ENCODE measurements around the gene DHX15. TPM values are rescaled to one million over a fixed set of nuclear protein-coding genes. Genes with fewer than 3 reads are reported as not detected.

DHX15 gene
- total RNA-seq, 2 donors from 2014 or later = 135 to 149 TPM

DNA sequence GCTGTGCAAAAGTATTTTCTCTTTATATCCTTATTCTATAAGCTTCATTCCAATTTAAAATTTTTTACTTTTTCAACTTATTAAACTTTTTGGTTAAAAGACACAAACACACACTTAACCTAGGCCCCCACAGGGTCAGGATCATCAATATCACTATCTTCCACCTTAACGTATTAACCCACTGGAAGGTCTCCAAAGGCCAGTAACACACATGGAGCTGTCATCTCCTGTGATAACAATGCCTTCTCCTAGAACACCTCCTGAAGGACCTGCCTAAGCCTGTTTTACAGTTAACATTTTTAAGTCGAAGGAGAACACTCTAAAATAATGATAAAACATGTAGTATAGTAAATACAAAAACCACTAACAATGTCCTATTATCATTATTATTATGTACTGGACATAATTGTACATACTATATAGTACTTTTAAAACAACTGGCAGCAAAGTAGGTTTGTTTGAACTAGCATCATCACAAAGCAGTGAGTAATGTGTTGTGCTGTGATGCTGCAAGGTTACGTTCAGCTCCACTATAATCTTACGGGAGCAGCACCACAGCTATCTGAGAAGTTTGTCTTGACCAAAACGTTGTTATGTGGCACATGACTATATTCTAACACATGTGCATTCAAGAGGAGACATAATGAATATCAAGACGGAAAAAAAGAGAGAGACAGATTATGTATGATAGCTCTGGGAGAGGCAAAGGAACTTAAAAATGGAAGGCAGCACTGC, 33.7 kb downstream of the DHX15 start:
- no peak overlapping the region for H3K9ac ChIP-seq (ENCODE audit: low read depth in 2 of 2, low read length in 2 of 2)
- no peaks in the 10 kb centered on the region for H3K4me1 ChIP-seq

DNA sequence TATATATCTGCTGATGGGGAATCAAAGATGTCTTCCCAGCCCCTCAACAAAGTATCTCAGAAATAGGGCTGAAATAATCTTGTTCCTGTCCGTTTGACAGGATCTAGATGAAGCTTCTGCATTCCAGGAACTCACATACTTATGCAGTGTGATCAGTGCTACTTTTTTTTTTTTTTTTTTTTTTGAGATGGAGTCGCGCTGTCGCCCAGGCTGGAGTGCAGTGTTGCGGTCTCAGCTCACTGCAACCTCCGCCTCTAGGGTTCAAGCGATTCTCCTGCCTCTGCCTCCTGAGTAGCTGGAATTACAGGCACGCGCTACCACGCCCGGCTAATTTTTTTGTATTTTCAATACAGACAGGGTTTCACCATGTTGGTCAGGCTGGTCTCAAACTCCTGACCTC, 36.4 kb downstream of the DHX15 start:
- H3K4me3 ChIP-seq = no peak overlapping the region
- DNase-seq = no peak
- H3K27ac ChIP-seq = no peak overlapping the region
- intact Hi-C loops (cut with DNase I) = no loop called here
- H3K9ac ChIP-seq (ENCODE audit: low read depth in 2 of 2, low read length in 2 of 2) = no peak overlapping the region
- TF ChIP-seq, protein P1, sequence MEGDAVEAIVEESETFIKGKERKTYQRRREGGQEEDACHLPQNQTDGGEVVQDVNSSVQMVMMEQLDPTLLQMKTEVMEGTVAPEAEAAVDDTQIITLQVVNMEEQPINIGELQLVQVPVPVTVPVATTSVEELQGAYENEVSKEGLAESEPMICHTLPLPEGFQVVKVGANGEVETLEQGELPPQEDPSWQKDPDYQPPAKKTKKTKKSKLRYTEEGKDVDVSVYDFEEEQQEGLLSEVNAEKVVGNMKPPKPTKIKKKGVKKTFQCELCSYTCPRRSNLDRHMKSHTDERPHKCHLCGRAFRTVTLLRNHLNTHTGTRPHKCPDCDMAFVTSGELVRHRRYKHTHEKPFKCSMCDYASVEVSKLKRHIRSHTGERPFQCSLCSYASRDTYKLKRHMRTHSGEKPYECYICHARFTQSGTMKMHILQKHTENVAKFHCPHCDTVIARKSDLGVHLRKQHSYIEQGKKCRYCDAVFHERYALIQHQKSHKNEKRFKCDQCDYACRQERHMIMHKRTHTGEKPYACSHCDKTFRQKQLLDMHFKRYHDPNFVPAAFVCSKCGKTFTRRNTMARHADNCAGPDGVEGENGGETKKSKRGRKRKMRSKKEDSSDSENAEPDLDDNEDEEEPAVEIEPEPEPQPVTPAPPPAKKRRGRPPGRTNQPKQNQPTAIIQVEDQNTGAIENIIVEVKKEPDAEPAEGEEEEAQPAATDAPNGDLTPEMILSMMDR (IDR thresholded peaks at IDR 0.05) = no peak
- no peaks in the 10 kb centered on the region for H3K9me3 ChIP-seq
- no peaks in the 10 kb centered on the region for H3K4me1 ChIP-seq
- no peaks in the 10 kb centered on the region for H3K27me3 ChIP-seq
- peaks cover 13% of the 10 kb centered on the region for H3K36me3 ChIP-seq

More for the DNA sequence above, 33.7 kb downstream of the DHX15 start:
- no peak overlapping the region for H3K27ac ChIP-seq
- intact Hi-C loops (cut with DNase I) = no loop called here
- TF ChIP-seq, protein P1 (IDR thresholded peaks at IDR 0.05) = no peak
- H3K36me3 ChIP-seq = peaks cover 13% of the 10 kb centered on the region
- H3K4me3 ChIP-seq = no peak overlapping the region
- no peak for DNase-seq
- no peaks in the 10 kb centered on the region for H3K27me3 ChIP-seq
- H3K9me3 ChIP-seq = no peaks in the 10 kb centered on the region

DNA sequence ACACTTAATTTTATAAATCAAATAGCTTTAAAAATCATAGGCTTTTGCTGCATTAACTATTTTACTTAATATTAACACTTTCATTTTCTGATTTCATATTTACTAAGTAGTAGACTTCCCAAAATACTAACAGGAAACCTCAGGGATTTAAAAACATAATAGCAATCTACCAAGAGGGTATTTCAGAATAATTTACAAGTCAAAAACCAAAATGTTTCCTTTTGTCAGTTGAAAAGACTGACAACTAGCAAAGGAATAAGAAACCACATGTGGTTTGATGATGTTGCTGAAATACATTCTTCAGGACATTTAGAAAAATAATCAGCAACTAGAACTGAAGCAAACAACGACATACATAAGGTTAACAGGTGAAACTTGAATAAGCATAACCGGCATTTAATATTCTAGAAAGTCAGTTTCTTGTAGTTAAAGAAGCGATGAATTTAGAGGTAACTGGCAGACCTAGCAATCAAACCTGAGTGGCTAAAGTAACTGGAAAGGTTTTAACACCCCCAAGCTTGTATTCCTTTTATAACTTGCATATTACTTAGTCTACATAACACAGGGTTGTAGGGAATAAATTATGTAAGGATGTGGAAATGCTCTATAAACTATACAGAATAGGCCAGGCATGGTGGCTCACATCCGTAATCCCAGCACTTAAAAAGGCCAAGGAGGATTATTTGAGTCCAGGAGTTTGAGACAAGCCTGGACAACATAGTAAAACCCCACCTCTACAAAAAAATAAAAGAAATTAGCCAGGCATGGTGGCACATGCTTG, 40.0 kb downstream of the DHX15 start:
- Histone ChIP-seq H3K27me3 (no peaks in the 10 kb centered on the region), H3K27ac (no peak overlapping the region), H3K36me3 (peaks cover 15% of the 10 kb centered on the region), H3K4me3 (no peak overlapping the region), H3K4me1 (no peaks in the 10 kb centered on the region), H3K9me3 (no peaks in the 10 kb centered on the region), H3K9ac (ENCODE audit: low read depth in 2 of 2, low read length in 2 of 2) (no peak overlapping the region)
- TF ChIP-seq, protein P1 (IDR thresholded peaks at IDR 0.05) = no peak
- no peak for DNase-seq
- intact Hi-C loops (cut with DNase I) = no loop called here

DNA sequence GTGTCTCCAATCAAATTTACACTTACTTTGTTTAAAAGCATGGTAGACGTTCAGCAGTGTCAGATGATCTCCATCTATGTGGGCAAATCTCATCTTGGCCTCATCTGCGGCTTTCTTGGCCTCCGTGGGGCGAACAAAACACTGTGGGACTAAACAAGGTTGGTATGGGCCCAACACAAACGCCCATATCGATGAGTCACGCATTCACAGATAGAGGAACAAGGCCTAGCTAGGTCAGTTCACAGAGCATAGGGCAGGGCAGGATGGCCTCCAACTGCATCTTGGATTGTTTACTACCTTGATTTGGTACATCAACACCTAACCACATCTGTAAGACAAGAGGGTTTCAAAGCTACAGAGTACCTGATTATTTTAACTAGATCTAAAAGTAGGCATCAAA, 47.3 kb downstream of the DHX15 start:
- H3K4me3 ChIP-seq = no peak overlapping the region
- no peaks in the 10 kb centered on the region for H3K9me3 ChIP-seq
- peaks cover 6% of the 10 kb centered on the region for H3K36me3 ChIP-seq
- no peak for DNase-seq
- intact Hi-C loops (cut with DNase I) = no loop called here
- H3K27me3 ChIP-seq = no peaks in the 10 kb centered on the region
- no peak overlapping the region for H3K9ac ChIP-seq (ENCODE audit: low read depth in 2 of 2, low read length in 2 of 2)
- TF ChIP-seq, protein P1 (IDR thresholded peaks at IDR 0.05) = no peak
- H3K27ac ChIP-seq = no peak overlapping the region
- no peaks in the 10 kb centered on the region for H3K4me1 ChIP-seq

DNA sequence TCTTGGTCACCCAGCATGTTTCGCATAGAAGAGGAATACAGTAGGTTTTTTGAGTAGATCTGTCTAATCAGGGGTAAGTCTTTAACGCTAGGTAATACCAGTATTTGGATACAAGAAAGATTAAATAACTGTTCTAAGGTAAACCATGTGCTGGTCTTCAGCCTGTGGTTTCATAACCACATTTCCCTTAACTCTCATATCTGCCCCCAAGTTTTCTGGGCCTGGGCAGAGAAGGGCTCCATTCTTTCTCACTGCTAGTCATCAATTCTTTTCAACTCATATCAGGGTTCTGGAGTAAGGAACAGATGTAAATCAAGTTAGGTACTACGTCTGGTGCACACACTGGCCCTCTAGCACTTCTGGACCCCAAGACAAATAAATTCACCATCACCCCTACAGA, 49.0 kb downstream of the DHX15 start:
- Histone ChIP-seq H3K9me3 (no peaks in the 10 kb centered on the region), H3K27me3 (no peaks in the 10 kb centered on the region), H3K4me3 (no peak overlapping the region), H3K27ac (no peak overlapping the region), H3K9ac (ENCODE audit: low read depth in 2 of 2, low read length in 2 of 2) (no peak overlapping the region), H3K4me1 (no peaks in the 10 kb centered on the region), H3K36me3 (peaks cover 6% of the 10 kb centered on the region)
- intact Hi-C loops (cut with DNase I) = no loop called here
- DNase-seq = no peak
- TF ChIP-seq, protein P1 (IDR thresholded peaks at IDR 0.05) = no peak

All from colonic mucosa (tissue), 4 donors.